GF-D8 (cell line): Measurements from ENCODE around the gene FGD5.
"Not testable (repeated sequence)": the region's sequence is repeated elsewhere in the genome, so short reads cannot be mapped to it uniquely, and the experiment has no call there.

Experiments
- DNase-seq: peaks from one replicate; lab custom pipeline; 2025; lab: John Stamatoyannopoulos, UW

The FGD5 gene

GRCh38 chr3:14806641-14807263 is 12.0 kb upstream of the FGD5 start:
- no peak for DNase-seq

- DNase-seq, result no peak
These were observed 10.7 kb upstream of the FGD5 start for GRCh38 chr3:14808025-14808424.

GRCh38 chr3:14808502-14809266 is 10.1 kb upstream of the FGD5 start:
- DNase-seq, result no peak

GRCh38 chr3:14809611-14810010 is 9.2 kb upstream of the FGD5 start:
- not testable (repeated sequence) for DNase-seq

GRCh38 chr3:14810070-14810791 is 8.5 kb upstream of the FGD5 start:
- no peak for DNase-seq

GRCh38 chr3:14810801-14811661 is 7.7 kb upstream of the FGD5 start:
- DNase-seq, result no peak

- no peak for DNase-seq
These were observed 7.1 kb upstream of the FGD5 start for GRCh38 chr3:14811684-14812083.

- no peak for DNase-seq
These were observed 6.5 kb upstream of the FGD5 start for GRCh38 chr3:14812196-14812790.

- DNase-seq, result no peak
These were observed 4.3 kb upstream of the FGD5 start for GRCh38 chr3:14814411-14814871.

- no peak for DNase-seq
These were observed 2.4 kb upstream of the FGD5 start for GRCh38 chr3:14816359-14816758.

GRCh38 chr3:14819671-14820070 is 909 bp downstream of the FGD5 start:
- DNase-seq, result no peak

- no peak for DNase-seq
These were observed 1.4 kb downstream of the FGD5 start for GRCh38 chr3:14820156-14820555.

- DNase-seq, result no peak
These were observed 2.4 kb downstream of the FGD5 start for GRCh38 chr3:14821151-14821550.

- DNase-seq, result no peak
These were observed 3.4 kb downstream of the FGD5 start for GRCh38 chr3:14822134-14822533.

- DNase-seq, result no peak
These were observed 4.1 kb downstream of the FGD5 start for GRCh38 chr3:14822670-14823390.

GRCh38 chr3:14823393-14823792 is 4.6 kb downstream of the FGD5 start:
- DNase-seq, result peak; percentile 26

- DNase-seq, result no peak
These were observed 5.3 kb downstream of the FGD5 start for GRCh38 chr3:14823910-14824629.

- DNase-seq, result no peak
These were observed 5.9 kb downstream of the FGD5 start for GRCh38 chr3:14824646-14825045.

- DNase-seq, result no peak
These were observed 7.3 kb downstream of the FGD5 start for GRCh38 chr3:14826069-14826468.

- no peak for DNase-seq
These were observed 9.0 kb downstream of the FGD5 start for GRCh38 chr3:14827776-14828175.
